KMS-11 (cell line): ENCODE measurements around the gene CEP104.

Experiments used
- H2AFZ ChIP-seq: fragments of 200-600 bp; sonication (generic); 2 replicates; pipeline ENCODE4 v1.6.1; 2016; ENCODE audit warnings: antibody characterized with exemption, mixed run types, low read depth
- H3K27ac ChIP-seq: fragments of 200-600 bp; sonication (generic); 2 replicates; pipeline ENCODE4 v1.6.1; 2016; ENCODE audit warnings: mild to moderate bottlenecking, mixed run types
- H3K27me3 ChIP-seq: fragments of 200-600 bp; sonication (generic); 2 replicates; pipeline ENCODE4 v1.6.1; 2017; ENCODE audit warnings: mild to moderate bottlenecking, low read depth, mixed run types, moderate library complexity; ENCODE audit not compliant: insufficient read depth
- H3K36me3 ChIP-seq: fragments of 200-600 bp; sonication (generic); 2 replicates; pipeline ENCODE4 v1.6.1; 2017; ENCODE audit warnings: mild to moderate bottlenecking, mixed run types; ENCODE audit not compliant: insufficient read depth
- H3K4me1 ChIP-seq: fragments of 200-600 bp; sonication (generic); 2 replicates; pipeline ENCODE4 v1.6.1; 2016; ENCODE audit warnings: mild to moderate bottlenecking, low read depth, mixed run types; ENCODE audit not compliant: poor library complexity, severe bottlenecking
- H3K4me2 ChIP-seq: fragments of 200-600 bp; sonication (generic); 2 replicates; pipeline ENCODE4 v1.7.0; 2016; ENCODE audit warnings: mild to moderate bottlenecking, mixed run types
- H3K4me3 ChIP-seq: fragments of 200-600 bp; sonication (generic); IDR thresholded peaks from 2 replicates; pipeline ENCODE4 v1.6.1; 2017; ENCODE audit warnings: low read depth, low read length, mixed read lengths; ENCODE audit not compliant: insufficient read depth
- H3K79me2 ChIP-seq: fragments of 200-600 bp; sonication (generic); 2 replicates; pipeline ENCODE4 v1.6.1; 2016; ENCODE audit warnings: low read depth, mixed run types; ENCODE audit not compliant: insufficient read depth
- H3K9ac ChIP-seq: fragments of 200-600 bp; sonication (generic); 2 replicates; pipeline ENCODE4 v1.6.1; 2016; ENCODE audit warnings: mild to moderate bottlenecking, mixed run types
- H4K20me1 ChIP-seq: fragments of 200-600 bp; sonication (generic); 2 replicates; pipeline ENCODE4 v1.6.1; 2016; ENCODE audit warnings: mild to moderate bottlenecking, mixed run types; ENCODE audit not compliant: insufficient read depth
- TF ChIP-seq, protein P1 (sequence below): fragments of 200-600 bp; sonication (generic); conservative IDR thresholded peaks from 2 replicates; pipeline ENCODE4 v1.6.1; 2017; ENCODE audit warnings: low read depth, mild to moderate bottlenecking, antibody characterized with exemption, low read length, moderate library complexity, mixed read lengths

CEP104 gene

DNA sequence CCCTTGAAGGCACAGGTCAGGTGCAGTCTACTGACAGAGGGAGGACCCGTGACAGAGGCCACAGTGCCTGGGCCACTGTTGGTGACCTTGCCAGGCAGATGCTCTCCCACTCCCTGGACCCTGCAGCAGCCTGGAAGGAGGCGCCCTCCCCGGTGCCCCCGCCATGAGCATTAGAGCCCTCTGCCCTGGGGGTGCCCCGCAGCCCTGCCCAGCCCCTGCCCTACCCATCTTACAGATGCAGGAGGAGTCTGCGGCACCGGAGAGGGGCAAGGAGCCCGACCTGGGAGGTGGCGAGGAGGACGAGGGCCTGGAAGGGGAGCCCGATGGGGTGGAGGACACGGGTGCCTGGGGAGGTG lies 94.2 kb downstream of the CEP104 start:
- Histone ChIP-seq H3K36me3 (no peaks in the 10 kb centered on the region), H3K9ac (no peak overlapping the region), H3K4me1 (no peaks in the 10 kb centered on the region)

DNA sequence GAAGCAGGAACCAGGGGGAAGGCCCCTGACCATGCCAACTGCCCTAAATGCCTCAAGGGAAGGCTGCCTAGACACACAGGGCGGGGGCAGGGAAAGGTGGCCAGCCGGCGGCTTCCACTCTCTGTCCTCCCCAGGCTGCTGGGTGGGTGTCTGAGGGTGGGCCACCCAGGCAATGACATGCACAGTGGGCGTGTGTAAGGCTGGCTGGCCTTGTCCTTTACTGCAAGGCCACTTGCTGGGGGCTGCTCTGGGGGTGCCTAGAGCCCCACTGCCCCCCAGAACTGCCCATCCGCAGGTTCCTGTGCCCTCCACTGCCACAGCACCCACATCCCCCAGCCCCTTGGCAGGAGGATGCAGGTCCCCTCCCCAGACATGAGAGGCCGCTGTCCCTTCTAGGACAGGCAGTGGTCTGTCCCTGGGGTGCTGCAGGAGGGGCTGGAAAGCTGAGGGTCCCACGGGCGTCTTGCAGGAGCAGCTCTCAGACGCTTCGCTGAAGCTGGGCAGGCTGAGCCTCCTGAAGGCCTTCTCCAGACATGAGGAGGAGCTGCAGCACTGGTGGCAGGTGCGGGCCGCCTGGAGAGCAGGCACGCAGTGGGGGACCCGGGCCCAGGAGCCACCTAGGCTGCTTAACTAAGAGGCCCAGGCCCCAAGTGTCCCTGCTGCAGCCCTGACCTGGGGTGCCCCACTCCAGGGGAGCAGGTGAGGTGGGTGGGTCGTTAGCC lies 94.7 kb downstream of the CEP104 start:
- no peaks in the 10 kb centered on the region for H4K20me1 ChIP-seq
- H3K4me3 ChIP-seq, result no peak overlapping the region
- no peak overlapping the region for H3K27ac ChIP-seq
- TF ChIP-seq, protein P1, sequence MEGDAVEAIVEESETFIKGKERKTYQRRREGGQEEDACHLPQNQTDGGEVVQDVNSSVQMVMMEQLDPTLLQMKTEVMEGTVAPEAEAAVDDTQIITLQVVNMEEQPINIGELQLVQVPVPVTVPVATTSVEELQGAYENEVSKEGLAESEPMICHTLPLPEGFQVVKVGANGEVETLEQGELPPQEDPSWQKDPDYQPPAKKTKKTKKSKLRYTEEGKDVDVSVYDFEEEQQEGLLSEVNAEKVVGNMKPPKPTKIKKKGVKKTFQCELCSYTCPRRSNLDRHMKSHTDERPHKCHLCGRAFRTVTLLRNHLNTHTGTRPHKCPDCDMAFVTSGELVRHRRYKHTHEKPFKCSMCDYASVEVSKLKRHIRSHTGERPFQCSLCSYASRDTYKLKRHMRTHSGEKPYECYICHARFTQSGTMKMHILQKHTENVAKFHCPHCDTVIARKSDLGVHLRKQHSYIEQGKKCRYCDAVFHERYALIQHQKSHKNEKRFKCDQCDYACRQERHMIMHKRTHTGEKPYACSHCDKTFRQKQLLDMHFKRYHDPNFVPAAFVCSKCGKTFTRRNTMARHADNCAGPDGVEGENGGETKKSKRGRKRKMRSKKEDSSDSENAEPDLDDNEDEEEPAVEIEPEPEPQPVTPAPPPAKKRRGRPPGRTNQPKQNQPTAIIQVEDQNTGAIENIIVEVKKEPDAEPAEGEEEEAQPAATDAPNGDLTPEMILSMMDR, result no peak
- H3K79me2 ChIP-seq, result no peaks in the 10 kb centered on the region
- H2AFZ ChIP-seq, result no peak overlapping the region
- no peak overlapping the region for H3K4me2 ChIP-seq
- no peaks in the 10 kb centered on the region for H3K4me1 ChIP-seq
- no peak overlapping the region for H3K9ac ChIP-seq
- no peaks in the 10 kb centered on the region for H3K36me3 ChIP-seq
- peaks cover 96% of the 10 kb centered on the region for H3K27me3 ChIP-seq

More for the DNA sequence above, 94.2 kb downstream of the CEP104 start:
- Histone ChIP-seq H4K20me1 (no peaks in the 10 kb centered on the region), H3K79me2 (no peaks in the 10 kb centered on the region), H3K27me3 (peaks cover 96% of the 10 kb centered on the region), H3K27ac (no peak overlapping the region), H3K4me3 (no peak overlapping the region), H3K4me2 (no peak overlapping the region), H2AFZ (no peak overlapping the region)
- TF ChIP-seq, protein P1, result no peak
